Loucy (cell line): Measurements from ENCODE around the gene CNTN5.

Experiments
- H2AFZ ChIP-seq: fragments of 200-600 bp; sonication (generic); 2 replicates; pipeline ENCODE4 v1.6.0; 2016; ENCODE audit warnings: antibody characterized with exemption, mild to moderate bottlenecking, low read length, moderate library complexity
- H3F3A ChIP-seq: fragments of 200-600 bp; 2 replicates; pipeline ENCODE4 v1.6.0; 2016; ENCODE audit warnings: antibody characterized with exemption, low read depth, mild to moderate bottlenecking
- H3K27me3 ChIP-seq: fragments of 200-600 bp; sonication (generic); 2 replicates; pipeline ENCODE4 v1.6.1; 2014; ENCODE audit warnings: low read length, mild to moderate bottlenecking; ENCODE audit not compliant: insufficient read depth, poor library complexity, severe bottlenecking
- H3K36me3 ChIP-seq: fragments of 200-600 bp; sonication (generic); 2 replicates; pipeline ENCODE4 v1.6.1; 2016; ENCODE audit warnings: low read length; ENCODE audit not compliant: insufficient read depth
- H3K4me1 ChIP-seq: fragments of 200-600 bp; sonication (generic); 2 replicates; pipeline ENCODE4 v1.5.1; 2014; ENCODE audit warnings: low read length, mild to moderate bottlenecking; ENCODE audit not compliant: insufficient read depth, poor library complexity, severe bottlenecking
- H3K4me2 ChIP-seq: fragments of 200-600 bp; sonication (generic); 2 replicates; pipeline ENCODE4 v1.6.0; 2014; ENCODE audit warnings: antibody characterized with exemption, low read length, low read depth, mild to moderate bottlenecking; ENCODE audit not compliant: poor library complexity, severe bottlenecking
- H3K4me3 ChIP-seq: fragments of 200-600 bp; sonication (generic); 2 replicates; pipeline ENCODE4 v1.5.1; 2014; ENCODE audit warnings: low read length, mild to moderate bottlenecking, mixed read lengths; ENCODE audit not compliant: poor library complexity, severe bottlenecking
- H3K79me2 ChIP-seq: fragments of 200-600 bp; sonication (generic); 2 replicates; pipeline ENCODE4 v1.6.1; 2014; ENCODE audit warnings: low read length; ENCODE audit not compliant: insufficient read depth
- H3K9ac ChIP-seq: fragments of 200-600 bp; sonication (generic); 2 replicates; pipeline ENCODE4 v1.6.0; 2014; ENCODE audit warnings: mild to moderate bottlenecking, low read depth, low read length, moderate library complexity; ENCODE audit not compliant: poor library complexity, severe bottlenecking
- H3K9me2 ChIP-seq: fragments of 200-600 bp; sonication (generic); replicated peaks from 2 replicates; pipeline ENCODE4 v1.6.1; 2016; ENCODE audit warnings: low read depth, low read length, mixed read lengths
- H3K9me3 ChIP-seq: fragments of 200-600 bp; sonication (generic); 2 replicates; pipeline ENCODE4 v1.6.1; 2014; ENCODE audit warnings: mild to moderate bottlenecking, antibody characterized with exemption, low read length, low read depth; ENCODE audit not compliant: insufficient read depth
- H4K20me1 ChIP-seq: fragments of 200-600 bp; sonication (generic); 2 replicates; pipeline ENCODE4 v1.6.0; 2014; ENCODE audit warnings: antibody characterized with exemption, low read length, mild to moderate bottlenecking; ENCODE audit not compliant: insufficient read depth, poor library complexity, severe bottlenecking
- CTCF ChIP-seq: fragments of 200-600 bp; sonication (generic); conservative IDR thresholded peaks from 2 replicates; pipeline ENCODE4 v1.5.1; 2014; ENCODE audit warnings: mild to moderate bottlenecking, antibody characterized with exemption, low read length
- EZH2phosphoT487 ChIP-seq: fragments of 200-600 bp; IDR thresholded peaks from 2 replicates; pipeline ENCODE4 v1.6.1; 2018; ENCODE audit warnings: antibody characterized with exemption, mild to moderate bottlenecking, moderate library complexity, borderline replicate concordance

Gene CNTN5

GRCh38 chr11:99911116-99911515 lies 890.4 kb downstream of the CNTN5 start:
- no peaks in the 10 kb centered on the region for H3K27me3 ChIP-seq
- no peaks in the 10 kb centered on the region for H3K79me2 ChIP-seq
- H2AFZ ChIP-seq: no peak overlapping the region
- H3K36me3 ChIP-seq: no peaks in the 10 kb centered on the region
- no peak overlapping the region for H3K9ac ChIP-seq
- no peaks in the 10 kb centered on the region for H3K9me2 ChIP-seq
- H3K4me3 ChIP-seq: no peak overlapping the region
- H3K4me1 ChIP-seq: no peaks in the 10 kb centered on the region
- no peaks in the 10 kb centered on the region for H4K20me1 ChIP-seq
- H3K4me2 ChIP-seq: no peak overlapping the region
- no peak for TF ChIP-seq EZH2phosphoT487
- TF ChIP-seq CTCF: no peak
- no peaks in the 10 kb centered on the region for H3F3A ChIP-seq
- no peaks in the 10 kb centered on the region for H3K9me3 ChIP-seq

- no peaks in the 10 kb centered on the region for H4K20me1 ChIP-seq
- H3K9me3 ChIP-seq: no peaks in the 10 kb centered on the region
- H3K36me3 ChIP-seq: no peaks in the 10 kb centered on the region
- no peak overlapping the region for H2AFZ ChIP-seq
- TF ChIP-seq CTCF (no peak), EZH2phosphoT487 (no peak)
- H3K4me2 ChIP-seq: no peak overlapping the region
- H3K9ac ChIP-seq: no peak overlapping the region
- no peaks in the 10 kb centered on the region for H3K27me3 ChIP-seq
- no peak overlapping the region for H3K4me3 ChIP-seq
- no peaks in the 10 kb centered on the region for H3K4me1 ChIP-seq
- no peaks in the 10 kb centered on the region for H3F3A ChIP-seq
- no peaks in the 10 kb centered on the region for H3K79me2 ChIP-seq
- no peaks in the 10 kb centered on the region for H3K9me2 ChIP-seq
Observed at GRCh38 chr11:99916078-99916477, 895.3 kb downstream of the CNTN5 start.

- H4K20me1 ChIP-seq: no peaks in the 10 kb centered on the region
- no peaks in the 10 kb centered on the region for H3K4me1 ChIP-seq
- H2AFZ ChIP-seq: no peak overlapping the region
- TF ChIP-seq CTCF (no peak), EZH2phosphoT487 (no peak)
- H3F3A ChIP-seq: no peaks in the 10 kb centered on the region
- no peak overlapping the region for H3K4me2 ChIP-seq
- H3K36me3 ChIP-seq: no peaks in the 10 kb centered on the region
- no peaks in the 10 kb centered on the region for H3K9me3 ChIP-seq
- no peaks in the 10 kb centered on the region for H3K27me3 ChIP-seq
- no peak overlapping the region for H3K4me3 ChIP-seq
- no peaks in the 10 kb centered on the region for H3K79me2 ChIP-seq
- no peak overlapping the region for H3K9ac ChIP-seq
- no peaks in the 10 kb centered on the region for H3K9me2 ChIP-seq
Observed at GRCh38 chr11:99918761-99919160, 898.0 kb downstream of the CNTN5 start.
